HL-60 (cell line): ENCODE results near the gene BRWD1.

Experiments used
- DNase-seq, 2 experiments: peaks; one replicate each; pipeline ENCODE4 v3.0.0-alpha.2; 2010 to 2020; ENCODE audit warnings: low read depth in 1 of 2, low spot score in 1 of 2
- H3K27ac ChIP-seq: fragments of 250-450 bp; sonication (Bioruptor Pico); replicated peaks from 2 replicates; pipeline ENCODE4 v1.5.1; 2020; ENCODE audit warnings: mild to moderate bottlenecking, moderate library complexity
- H3K27me3 ChIP-seq: fragments of 250-450 bp; sonication (Bioruptor Pico); 2 replicates; pipeline ENCODE4 v1.5.1; 2021; ENCODE audit warnings: mild to moderate bottlenecking, moderate library complexity; ENCODE audit not compliant: insufficient read depth, poor library complexity, severe bottlenecking
- H3K4me3 ChIP-seq: replicated peaks from 2 replicates; pipeline ENCODE4 v1.5.1; 2011; ENCODE audit warnings: mild to moderate bottlenecking, control low read depth, low read length; ENCODE audit not compliant: insufficient read depth
- GABPA ChIP-seq: IDR thresholded peaks from 2 replicates; pipeline ENCODE4 v1.6.1; 2012; ENCODE audit warnings: low read depth
- POLR2AphosphoS5 ChIP-seq: IDR thresholded peaks from 2 replicates; pipeline ENCODE4 v1.6.1; 2012; ENCODE audit warnings: low read depth
- SPI1 ChIP-seq: IDR thresholded peaks from 2 replicates; pipeline ENCODE4 v1.6.1; 2012; ENCODE audit warnings: low read depth, mild to moderate bottlenecking, borderline replicate concordance
- TF ChIP-seq, protein P1 (sequence below): IDR thresholded peaks from 2 replicates; pipeline ENCODE4 v1.6.1; 2012; ENCODE audit warnings: low read depth; ENCODE audit not compliant: insufficient replicate concordance
- TF ChIP-seq, protein P2 (sequence below): IDR thresholded peaks from one replicate; pipeline ENCODE4 v1.5.1; 2011; ENCODE audit warnings: low read length, control low read depth, inconsistent platforms; ENCODE audit not compliant: insufficient read depth

BRWD1 gene

DNA sequence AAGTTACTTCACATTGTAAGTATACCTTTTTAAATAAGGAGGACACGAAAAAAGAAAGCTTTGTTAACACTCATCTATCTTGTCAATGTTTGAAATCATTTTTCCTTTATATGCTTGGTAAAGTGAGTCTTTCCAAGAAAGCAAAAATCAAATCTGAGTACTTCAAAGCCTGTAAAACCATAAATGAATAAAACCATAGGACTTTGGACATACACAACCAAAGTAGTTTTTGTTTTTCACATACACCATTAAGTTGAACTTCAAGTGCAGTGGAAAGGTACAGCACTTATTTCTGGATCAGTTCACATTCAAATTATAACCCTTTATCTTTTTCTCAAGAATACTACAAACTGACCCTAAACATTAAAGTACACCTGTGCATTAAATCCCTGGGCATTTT lies 120.1 kb downstream of the BRWD1 start:
- no peak overlapping the region for H3K27ac ChIP-seq
- H3K4me3 ChIP-seq: no peak overlapping the region
- DNase-seq: no peak
- TF ChIP-seq, protein P1, sequence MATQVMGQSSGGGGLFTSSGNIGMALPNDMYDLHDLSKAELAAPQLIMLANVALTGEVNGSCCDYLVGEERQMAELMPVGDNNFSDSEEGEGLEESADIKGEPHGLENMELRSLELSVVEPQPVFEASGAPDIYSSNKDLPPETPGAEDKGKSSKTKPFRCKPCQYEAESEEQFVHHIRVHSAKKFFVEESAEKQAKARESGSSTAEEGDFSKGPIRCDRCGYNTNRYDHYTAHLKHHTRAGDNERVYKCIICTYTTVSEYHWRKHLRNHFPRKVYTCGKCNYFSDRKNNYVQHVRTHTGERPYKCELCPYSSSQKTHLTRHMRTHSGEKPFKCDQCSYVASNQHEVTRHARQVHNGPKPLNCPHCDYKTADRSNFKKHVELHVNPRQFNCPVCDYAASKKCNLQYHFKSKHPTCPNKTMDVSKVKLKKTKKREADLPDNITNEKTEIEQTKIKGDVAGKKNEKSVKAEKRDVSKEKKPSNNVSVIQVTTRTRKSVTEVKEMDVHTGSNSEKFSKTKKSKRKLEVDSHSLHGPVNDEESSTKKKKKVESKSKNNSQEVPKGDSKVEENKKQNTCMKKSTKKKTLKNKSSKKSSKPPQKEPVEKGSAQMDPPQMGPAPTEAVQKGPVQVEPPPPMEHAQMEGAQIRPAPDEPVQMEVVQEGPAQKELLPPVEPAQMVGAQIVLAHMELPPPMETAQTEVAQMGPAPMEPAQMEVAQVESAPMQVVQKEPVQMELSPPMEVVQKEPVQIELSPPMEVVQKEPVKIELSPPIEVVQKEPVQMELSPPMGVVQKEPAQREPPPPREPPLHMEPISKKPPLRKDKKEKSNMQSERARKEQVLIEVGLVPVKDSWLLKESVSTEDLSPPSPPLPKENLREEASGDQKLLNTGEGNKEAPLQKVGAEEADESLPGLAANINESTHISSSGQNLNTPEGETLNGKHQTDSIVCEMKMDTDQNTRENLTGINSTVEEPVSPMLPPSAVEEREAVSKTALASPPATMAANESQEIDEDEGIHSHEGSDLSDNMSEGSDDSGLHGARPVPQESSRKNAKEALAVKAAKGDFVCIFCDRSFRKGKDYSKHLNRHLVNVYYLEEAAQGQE: no peak
- TF ChIP-seq, protein P2, sequence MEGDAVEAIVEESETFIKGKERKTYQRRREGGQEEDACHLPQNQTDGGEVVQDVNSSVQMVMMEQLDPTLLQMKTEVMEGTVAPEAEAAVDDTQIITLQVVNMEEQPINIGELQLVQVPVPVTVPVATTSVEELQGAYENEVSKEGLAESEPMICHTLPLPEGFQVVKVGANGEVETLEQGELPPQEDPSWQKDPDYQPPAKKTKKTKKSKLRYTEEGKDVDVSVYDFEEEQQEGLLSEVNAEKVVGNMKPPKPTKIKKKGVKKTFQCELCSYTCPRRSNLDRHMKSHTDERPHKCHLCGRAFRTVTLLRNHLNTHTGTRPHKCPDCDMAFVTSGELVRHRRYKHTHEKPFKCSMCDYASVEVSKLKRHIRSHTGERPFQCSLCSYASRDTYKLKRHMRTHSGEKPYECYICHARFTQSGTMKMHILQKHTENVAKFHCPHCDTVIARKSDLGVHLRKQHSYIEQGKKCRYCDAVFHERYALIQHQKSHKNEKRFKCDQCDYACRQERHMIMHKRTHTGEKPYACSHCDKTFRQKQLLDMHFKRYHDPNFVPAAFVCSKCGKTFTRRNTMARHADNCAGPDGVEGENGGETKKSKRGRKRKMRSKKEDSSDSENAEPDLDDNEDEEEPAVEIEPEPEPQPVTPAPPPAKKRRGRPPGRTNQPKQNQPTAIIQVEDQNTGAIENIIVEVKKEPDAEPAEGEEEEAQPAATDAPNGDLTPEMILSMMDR: no peak
- TF ChIP-seq POLR2AphosphoS5: no peak
- TF ChIP-seq GABPA: no peak
- TF ChIP-seq SPI1: no peak
- H3K27me3 ChIP-seq: no peaks in the 10 kb centered on the region

DNA sequence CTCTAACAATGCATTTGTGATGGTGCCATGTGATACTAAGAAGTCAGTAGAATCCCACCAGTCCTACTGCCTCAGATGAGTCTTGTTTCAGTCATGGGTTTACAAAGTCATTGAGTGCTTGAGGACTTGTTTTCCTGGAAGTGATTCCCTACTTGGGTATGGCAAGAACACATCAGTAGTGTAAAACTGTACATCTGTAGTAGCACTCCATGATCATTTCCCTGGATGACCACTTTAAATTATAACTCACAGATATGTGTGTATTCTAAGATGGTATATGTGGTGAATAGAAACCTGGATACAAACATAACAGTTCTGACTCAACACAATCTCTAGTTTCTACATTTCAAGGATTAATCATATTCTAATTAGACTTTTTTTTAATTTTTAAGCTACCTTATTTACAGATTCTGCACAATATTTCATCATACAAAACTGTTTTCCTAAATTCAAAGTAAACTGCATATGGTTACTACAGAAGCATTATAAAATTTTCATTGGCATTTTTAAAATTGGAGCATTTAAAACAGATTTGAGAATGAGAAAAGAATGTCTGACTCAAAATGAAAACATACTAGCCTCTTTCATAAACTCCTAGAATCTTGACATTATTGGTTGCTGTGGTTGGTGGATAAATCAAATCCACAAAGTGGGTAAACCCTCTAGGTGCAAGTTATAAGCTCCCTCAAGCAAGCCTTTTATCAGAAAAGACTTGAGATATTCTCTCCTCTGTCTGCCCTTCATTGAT lies 123.4 kb downstream of the BRWD1 start:
- H3K27ac ChIP-seq: no peak overlapping the region
- H3K27me3 ChIP-seq: no peaks in the 10 kb centered on the region
- TF ChIP-seq, protein P2: no peak
- no peak for DNase-seq
- no peak overlapping the region for H3K4me3 ChIP-seq

DNA sequence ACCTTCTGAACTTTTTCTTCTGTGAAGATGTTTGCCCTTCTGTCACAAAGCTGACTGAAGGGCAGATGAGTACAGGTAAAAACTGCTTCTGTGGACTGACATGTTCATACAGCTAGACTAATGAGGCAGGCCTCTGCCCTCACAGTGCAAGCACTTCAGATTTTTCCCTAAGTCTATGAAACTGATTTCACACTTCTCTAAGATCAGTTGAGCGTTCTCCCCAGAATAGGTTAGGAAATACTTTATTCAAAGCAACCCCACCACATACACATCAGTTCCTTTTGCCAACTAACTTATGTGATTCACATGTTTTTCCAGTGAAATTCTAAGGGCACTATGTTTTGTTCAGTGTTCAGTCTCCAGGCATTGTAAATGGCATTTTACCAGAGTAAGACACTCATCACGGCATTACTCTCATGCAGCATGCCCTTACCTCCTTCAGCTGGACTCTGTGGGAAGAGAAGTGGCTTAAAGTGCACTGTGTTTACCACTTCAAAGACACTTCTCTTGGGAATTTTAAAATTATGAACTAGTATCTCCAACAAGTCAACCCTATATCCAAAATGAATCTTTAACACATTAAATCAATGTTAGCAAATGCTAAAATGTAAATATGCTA lies 124.8 kb downstream of the BRWD1 start:
- H3K27me3 ChIP-seq: no peaks in the 10 kb centered on the region
- TF ChIP-seq POLR2AphosphoS5: no peak
- TF ChIP-seq GABPA: no peak
- TF ChIP-seq, protein P2: no peak
- TF ChIP-seq, protein P1: no peak
- no peak for TF ChIP-seq SPI1
- DNase-seq: no peak
- H3K27ac ChIP-seq: no peak overlapping the region
- no peak overlapping the region for H3K4me3 ChIP-seq
